WTC11 (cell line): ENCODE data around the gene TOMM7. TPM values are rescaled to one million over a fixed set of nuclear protein-coding genes. Genes with fewer than 3 reads are reported as not detected.

Source experiments
- ATAC-seq: fragments of 200-7000 bp; cut with Tn5 transposase; 2 replicates; pipeline ENCODE4 v1.10.0; 2021; ENCODE audit warnings: mild to moderate bottlenecking, moderate library complexity
- CTCF ChIA-PET: fragments of 300-600 bp; sonication (Branson Sonifier 250); formaldehyde crosslinking; loops from one replicate; lab custom pipeline; 2021; ENCODE audit warnings: antibody characterized with exemption; lab: Charles Lee
- POLR2A ChIA-PET: fragments of 350-600 bp; sonication (Branson Sonifier 250); formaldehyde crosslinking; loops from one replicate; lab custom pipeline; 2021; ENCODE audit warnings: antibody characterized with exemption; lab: Charles Lee
- DNase-seq: peaks from one replicate; pipeline ENCODE4 v3.0.0; 2021; ENCODE audit warnings: low spot score
- H3K27ac Mint-ChIP-seq: 2 replicates; pipeline ENCODE4 v1.8.0; 2021; ENCODE audit warnings: mixed read lengths
- H3K27me3 Mint-ChIP-seq: 2 replicates; pipeline ENCODE4 v1.8.0; 2021; ENCODE audit warnings: low read depth, mild to moderate bottlenecking, moderate library complexity, mixed read lengths
- H3K36me3 Mint-ChIP-seq: 2 replicates; pipeline ENCODE4 v1.8.0; 2021; ENCODE audit warnings: mixed read lengths
- H3K4me1 Mint-ChIP-seq: 2 replicates; pipeline ENCODE4 v1.8.0; 2022; ENCODE audit warnings: mixed read lengths
- H3K4me3 Mint-ChIP-seq: 2 replicates; pipeline ENCODE4 v1.8.0; 2021; ENCODE audit warnings: mild to moderate bottlenecking, moderate library complexity, mixed read lengths
- H3K9me3 Mint-ChIP-seq: 2 replicates; pipeline ENCODE4 v1.8.0; 2021; ENCODE audit warnings: mixed read lengths
- AFF4 ChIP-seq: sonication (generic); formaldehyde crosslinking; IDR thresholded peaks from 2 replicates; pipeline ENCODE4 v1.8.1; 2023; ENCODE audit warnings: mild to moderate bottlenecking, missing genetic modification reagents, borderline replicate concordance
- E2F4 ChIP-seq: sonication (generic); formaldehyde crosslinking; IDR thresholded peaks from 2 replicates; pipeline ENCODE4 v1.8.1; 2022; ENCODE audit warnings: low read depth, mild to moderate bottlenecking, moderate library complexity, missing genetic modification reagents, borderline replicate concordance
- E2F5 ChIP-seq: sonication (generic); formaldehyde crosslinking; IDR thresholded peaks from 2 replicates; pipeline ENCODE4 v1.8.1; 2022; ENCODE audit warnings: mild to moderate bottlenecking, moderate library complexity, missing genetic modification reagents
- EMX1 ChIP-seq: fragments of 250-450 bp; sonication (Bioruptor Pico); IDR thresholded peaks from 2 replicates; pipeline ENCODE4 v1.8.0; 2021; ENCODE audit warnings: mild to moderate bottlenecking
- ESRRA ChIP-seq: sonication (generic); formaldehyde crosslinking; IDR thresholded peaks from 2 replicates; pipeline ENCODE4 v1.8.1; 2022; ENCODE audit warnings: mild to moderate bottlenecking, missing genetic modification reagents, borderline replicate concordance
- ETV6 ChIP-seq: sonication (generic); formaldehyde crosslinking; IDR thresholded peaks from 2 replicates; pipeline ENCODE4 v1.8.1; 2022; ENCODE audit warnings: mild to moderate bottlenecking, missing genetic modification reagents
- FOXK1 ChIP-seq: sonication (generic); formaldehyde crosslinking; IDR thresholded peaks from 2 replicates; pipeline ENCODE4 v1.8.0; 2022; ENCODE audit warnings: mild to moderate bottlenecking, moderate library complexity, missing genetic modification reagents
- JAZF1 ChIP-seq: fragments of 250-450 bp; sonication (Bioruptor Pico); IDR thresholded peaks from 2 replicates; pipeline ENCODE4 v1.9.0; 2021; ENCODE audit warnings: moderate library complexity, mild to moderate bottlenecking, inconsistent platforms
- JUN ChIP-seq: sonication (generic); formaldehyde crosslinking; IDR thresholded peaks from 2 replicates; pipeline ENCODE4 v1.8.0; 2023; ENCODE audit warnings: mild to moderate bottlenecking, missing genetic modification reagents
- KAT7 ChIP-seq: sonication (generic); formaldehyde crosslinking; IDR thresholded peaks from 2 replicates; pipeline ENCODE4 v1.8.1; 2023; ENCODE audit warnings: missing genetic modification reagents, mild to moderate bottlenecking, borderline replicate concordance
- NR1H2 ChIP-seq: sonication (generic); formaldehyde crosslinking; IDR thresholded peaks from 2 replicates; pipeline ENCODE4 v1.9.0; 2021; ENCODE audit warnings: mild to moderate bottlenecking, moderate library complexity, missing genetic modification reagents
- NR2C2 ChIP-seq: sonication (generic); formaldehyde crosslinking; IDR thresholded peaks from 2 replicates; pipeline ENCODE4 v1.8.0; 2022; ENCODE audit warnings: mild to moderate bottlenecking, missing genetic modification reagents
- NR3C1 ChIP-seq: sonication (generic); formaldehyde crosslinking; conservative IDR thresholded peaks from 2 replicates; pipeline ENCODE4 v1.8.1; 2023; ENCODE audit warnings: low read depth, mild to moderate bottlenecking, missing genetic modification reagents
- OVOL2 ChIP-seq: fragments of 250-450 bp; sonication (Bioruptor Pico); IDR thresholded peaks from 2 replicates; pipeline ENCODE4 v1.9.0; 2021; ENCODE audit warnings: mild to moderate bottlenecking, borderline replicate concordance
- PREB ChIP-seq: sonication (generic); formaldehyde crosslinking; IDR thresholded peaks from 2 replicates; pipeline ENCODE4 v1.8.1; 2022; ENCODE audit warnings: mild to moderate bottlenecking, missing genetic modification reagents, moderate library complexity, borderline replicate concordance
- PRRX2 ChIP-seq: fragments of 250-450 bp; sonication (Bioruptor Pico); IDR thresholded peaks from 2 replicates; pipeline ENCODE4 v1.8.0; 2021; ENCODE audit warnings: mild to moderate bottlenecking
- RORB ChIP-seq: fragments of 250-450 bp; sonication (Bioruptor Pico); IDR thresholded peaks from 2 replicates; pipeline ENCODE4 v1.9.0; 2021; ENCODE audit warnings: mild to moderate bottlenecking
- SMAD3 ChIP-seq: sonication (generic); formaldehyde crosslinking; IDR thresholded peaks from 2 replicates; pipeline ENCODE4 v1.8.0; 2022; ENCODE audit warnings: missing genetic modification reagents, mild to moderate bottlenecking, borderline replicate concordance
- TEAD4 ChIP-seq: sonication (generic); formaldehyde crosslinking; IDR thresholded peaks from 2 replicates; pipeline ENCODE4 v1.8.0; 2022; ENCODE audit warnings: mild to moderate bottlenecking, missing genetic modification reagents
- TP53 ChIP-seq: sonication (generic); formaldehyde crosslinking; IDR thresholded peaks from 2 replicates; pipeline ENCODE4 v1.8.1; 2023; ENCODE audit warnings: mild to moderate bottlenecking, missing genetic modification reagents
- USF2 ChIP-seq: sonication (generic); formaldehyde crosslinking; IDR thresholded peaks from 2 replicates; pipeline ENCODE4 v1.8.1; 2023; ENCODE audit warnings: mild to moderate bottlenecking, missing genetic modification reagents, moderate library complexity
- ZNF219 ChIP-seq: sonication (generic); formaldehyde crosslinking; IDR thresholded peaks from 2 replicates; pipeline ENCODE4 v1.8.0; 2023; ENCODE audit warnings: missing genetic modification reagents, mild to moderate bottlenecking, borderline replicate concordance
- ZNF232 ChIP-seq: sonication (generic); formaldehyde crosslinking; IDR thresholded peaks from 2 replicates; pipeline ENCODE4 v1.8.0; 2022; ENCODE audit warnings: mild to moderate bottlenecking, missing genetic modification reagents
- ZNF317 ChIP-seq: sonication (generic); formaldehyde crosslinking; IDR thresholded peaks from 2 replicates; pipeline ENCODE4 v1.8.1; 2023; ENCODE audit warnings: low read depth, mild to moderate bottlenecking, moderate library complexity, missing genetic modification reagents, borderline replicate concordance
- ZNF396 ChIP-seq: fragments of 250-450 bp; sonication (Bioruptor Pico); IDR thresholded peaks from 2 replicates; pipeline ENCODE4 v1.8.0; 2021; ENCODE audit warnings: mild to moderate bottlenecking, moderate library complexity, borderline replicate concordance
- ZNF423 ChIP-seq: fragments of 250-450 bp; sonication (Bioruptor Pico); IDR thresholded peaks from 2 replicates; pipeline ENCODE4 v2.1.2; 2022; ENCODE audit warnings: mild to moderate bottlenecking, moderate library complexity
- ZNF512 ChIP-seq: sonication (generic); formaldehyde crosslinking; IDR thresholded peaks from 2 replicates; pipeline ENCODE4 v1.8.1; 2022; ENCODE audit warnings: missing genetic modification reagents, borderline replicate concordance
- ZNF671 ChIP-seq: fragments of 250-450 bp; sonication (Bioruptor Pico); IDR thresholded peaks from 2 replicates; pipeline ENCODE4 v1.8.0; 2021; ENCODE audit warnings: mild to moderate bottlenecking
- total RNA-seq: library from RNA; stranded (reverse); gene quantifications from 3 replicates; pipeline ENCODE4 v1.2.3, GENCODE V29; 2021

The TOMM7 gene
- total RNA-seq, 1 experiment from 2014 or later = 500 TPM

- DNase-seq = peak; percentile 54
- POLR2A ChIA-PET = interaction anchor here (1.0 kb wide), 1 partner anchor 20 kb away, joined by 3 read pairs; the partner anchor contains the start of gene TOMM7
- peak overlapping the region; percentile 90 for H3K27ac Mint-ChIP-seq
- peak; percentile 89 for ATAC-seq
- H3K27me3 Mint-ChIP-seq = no peaks in the 10 kb centered on the region
- CTCF ChIA-PET = interaction anchor here (0.7 to 1.3 kb wide), 6 partner anchors 8 to 241 kb away, joined by 3 to 8 read pairs (median 4); no protein-coding TSS in a partner anchor
- peak overlapping the region; percentile 9; the same call in 1 of the 2 replicates for H3K4me3 Mint-ChIP-seq
- H3K9me3 Mint-ChIP-seq = peaks cover 30% of the 10 kb centered on the region
- no peak for TF ChIP-seq ZNF396
- 0 out of 2 replicates have a peak, but pooled peaks have one; percentile 18 for TF ChIP-seq ZNF219
- peak; percentile 23; the same call in 1 of the 2 replicates for TF ChIP-seq USF2 (CRISPR knock-in tag)
- peak; percentile 86 for TF ChIP-seq ZNF423 (CRISPR knock-in tag)
- 0 out of 2 replicates have a peak, but pooled peaks have one; percentile 65 for TF ChIP-seq TP53
- no peak for TF ChIP-seq JAZF1 (CRISPR knock-in tag)
- TF ChIP-seq JUN (CRISPR knock-in tag) = no peak
- no peak for TF ChIP-seq NR2C2 (CRISPR knock-in tag)
- TF ChIP-seq ZNF232 (CRISPR knock-in tag) = 0 out of 2 replicates have a peak, but pooled peaks have one; percentile 5
- TF ChIP-seq E2F4 = no peak
- TF ChIP-seq NR1H2 (CRISPR knock-in tag) = no peak
- peaks cover 43% of the 10 kb centered on the region for H3K4me1 Mint-ChIP-seq
- peaks cover 29% of the 10 kb centered on the region for H3K36me3 Mint-ChIP-seq
Measured at GRCh38 chr7:22802426-22802825, 20.2 kb downstream of the TOMM7 start.

- ChIA-PET CTCF (interaction anchor here (0.7 to 1.3 kb wide), 5 partner anchors 9 to 239 kb away, joined by 3 to 8 read pairs (median 4); no protein-coding TSS in a partner anchor), POLR2A (interaction anchor here (1.0 kb wide), 1 partner anchor 21 kb away, joined by 3 read pairs; the partner anchor contains the start of gene TOMM7)
- DNase-seq = peak; percentile 30
- peaks cover 34% of the 10 kb centered on the region for H3K36me3 Mint-ChIP-seq
- TF ChIP-seq PRRX2 (no peak), ZNF317 (no peak), RORB (CRISPR knock-in tag) (no peak), ESRRA (CRISPR knock-in tag) (no peak), NR1H2 (CRISPR knock-in tag) (no peak), ZNF512 (CRISPR knock-in tag) (no peak), KAT7 (CRISPR knock-in tag) (no peak), TEAD4 (no peak), NR3C1 (CRISPR knock-in tag) (no peak), OVOL2 (CRISPR knock-in tag) (no peak), ETV6 (no peak), SMAD3 (CRISPR knock-in tag) (no peak), ZNF671 (no peak), FOXK1 (CRISPR knock-in tag) (no peak), E2F5 (no peak), AFF4 (CRISPR knock-in tag) (no peak), EMX1 (CRISPR knock-in tag) (no peak), PREB (CRISPR knock-in tag) (no peak)
- peak; percentile 69 for ATAC-seq
- no peaks in the 10 kb centered on the region; the same call in 1 of the 2 replicates for H3K27me3 Mint-ChIP-seq
- H3K4me3 Mint-ChIP-seq = peak overlapping the region; percentile 9; the same call in 1 of the 2 replicates
- H3K4me1 Mint-ChIP-seq = peaks cover 38% of the 10 kb centered on the region
- H3K27ac Mint-ChIP-seq = peak overlapping the region; percentile 90; the same call in 1 of the 2 replicates
- H3K9me3 Mint-ChIP-seq = peaks cover 35% of the 10 kb centered on the region
Measured at GRCh38 chr7:22801912-22802311, 20.7 kb downstream of the TOMM7 start.
